K562 (cell line): ENCODE data around the gene NUP205. TPM values are rescaled to one million over a fixed set of nuclear protein-coding genes. Genes with fewer than 3 reads are reported as not detected.

Experiments used
- ATF7 ChIP-seq: fragments of 450-650 bp; IDR thresholded peaks from 2 replicates; pipeline ENCODE4 v1.7.1; 2014; ENCODE audit warnings: mild to moderate bottlenecking, moderate library complexity
- BACH1 ChIP-seq: fragments of 200-800 bp; sonication (Bioruptor generic); IDR thresholded peaks from 2 replicates; pipeline ENCODE4 v1.6.1; 2016; ENCODE audit warnings: missing genetic modification characterization, missing compliant biosample characterization
- E2F3 ChIP-seq: fragments of 250-450 bp; sonication (Bioruptor Pico); IDR thresholded peaks from 2 replicates; pipeline ENCODE4 v1.4.0; 2020; ENCODE audit warnings: mild to moderate bottlenecking
- HNRNPLL ChIP-seq: fragments of 200-400 bp; formaldehyde crosslinking; IDR thresholded peaks from 2 replicates; pipeline ENCODE4 v1.6.1; 2017; ENCODE audit warnings: low read length, low read depth, mild to moderate bottlenecking; ENCODE audit not compliant: poor library complexity, severe bottlenecking
- MIER1 ChIP-seq: fragments of 450-650 bp; IDR thresholded peaks from 2 replicates; pipeline ENCODE4 v1.6.1; 2016; ENCODE audit warnings: antibody characterized with exemption, mild to moderate bottlenecking, low read depth
- NUFIP1 ChIP-seq: fragments of 450-650 bp; IDR thresholded peaks from 2 replicates; pipeline ENCODE4 v1.6.1; 2018; ENCODE audit not compliant: partially characterized antibody
- POU5F1 ChIP-seq: fragments of 150-350 bp; IDR thresholded peaks from 2 replicates; pipeline ENCODE4 v1.6.1; 2014; ENCODE audit warnings: borderline replicate concordance, low read length, low read depth, mild to moderate bottlenecking; ENCODE audit not compliant: partially characterized antibody
- PYGO2 ChIP-seq: fragments of 450-650 bp; IDR thresholded peaks from 2 replicates; pipeline ENCODE4 v1.6.1; 2016; ENCODE audit warnings: mild to moderate bottlenecking, missing genetic modification characterization, moderate library complexity, missing compliant biosample characterization
- RB1 ChIP-seq: fragments of 450-650 bp; IDR thresholded peaks from 2 replicates; pipeline ENCODE4 v1.6.1; 2017; ENCODE audit warnings: low read depth, mild to moderate bottlenecking
- RBM34 ChIP-seq: fragments of 200-400 bp; formaldehyde crosslinking; IDR thresholded peaks from 2 replicates; pipeline ENCODE4 v1.6.1; 2018; ENCODE audit warnings: low read length, borderline replicate concordance; ENCODE audit not compliant: insufficient read depth
- THRAP3 ChIP-seq: fragments of 450-650 bp; IDR thresholded peaks from 2 replicates; pipeline ENCODE4 v1.6.1; 2016; ENCODE audit warnings: mild to moderate bottlenecking, inconsistent platforms, borderline replicate concordance
- YY1 ChIP-seq, 3 experiments: IDR thresholded peaks; 2 replicates each; pipeline ENCODE4 v1.6.1; 2011; ENCODE audit warnings: low read length in 2 of 3, mild to moderate bottlenecking in 2 of 3, moderate library complexity in 2 of 3, borderline replicate concordance in 1 of 3, control low read depth in 1 of 3, low read depth in 1 of 3; ENCODE audit not compliant: insufficient read depth in 3 of 3, insufficient replicate concordance in 2 of 3, control insufficient read depth in 1 of 3, insufficient read length in 1 of 3; ENCODE audit errors: extremely low read depth in 1 of 3
- ZKSCAN1 ChIP-seq: fragments of 150-350 bp; IDR thresholded peaks from 2 replicates; pipeline ENCODE4 v1.6.1; 2016; ENCODE audit warnings: low read depth, low read length
- ZNF165 ChIP-seq: fragments of 250-450 bp; sonication (Bioruptor Pico); IDR thresholded peaks from 2 replicates; pipeline ENCODE4 v1.4.0; 2020; ENCODE audit warnings: borderline replicate concordance
- ZNF354B ChIP-seq: fragments of 250-450 bp; sonication (Bioruptor Pico); IDR thresholded peaks from 2 replicates; pipeline ENCODE4 v1.4.0; 2020
- ZNF79 ChIP-seq: fragments of 250-450 bp; sonication (Bioruptor Pico); IDR thresholded peaks from 2 replicates; pipeline ENCODE4 v1.4.0; 2020; ENCODE audit warnings: low read depth, mild to moderate bottlenecking, moderate library complexity
- polyA plus RNA-seq, 8 experiments: library from polyadenylated mRNA; depleted of rRNA in 4 of 8; stranded (reverse) in 5 of 8; unstranded in 3 of 8; fragments of >200 nt; fragmentation: Nextera tagmentation in 2 of 8; fragmentation: Illumina TruSeq in 1 of 8; extraction: Ambion mirVana in 2 of 8; extraction: Trizol in 1 of 8; gene quantifications; 2 replicates each; pipeline versions ENCODE4 v1.2.1 to v1.2.3, GENCODE V29; 2011 to 2014; ENCODE audit warnings: inconsistent platforms in 1 of 8, missing spikeins in 1 of 8
- total RNA-seq, 7 experiments: library from RNA; depleted of rRNA in 6 of 7; stranded (reverse); fragments of >200 nt in 6 of 7; fragmentation: Illumina TruSeq in 2 of 7; extraction: Trizol in 2 of 7; gene quantifications; 2 replicates each; pipeline versions ENCODE4 v1.2.1 to v1.2.3, GENCODE V29; 2011 to 2021; ENCODE audit warnings: low replicate concordance in 1 of 7
- TF ChIP-seq, protein P1 (sequence below): fragments of 200-800 bp; sonication (Bioruptor generic); IDR thresholded peaks from 2 replicates; pipeline ENCODE4 v1.6.1; 2016; ENCODE audit warnings: missing genetic modification characterization, missing compliant biosample characterization
- TF ChIP-seq, protein P2 (sequence below): fragments of 450-650 bp; formaldehyde crosslinking; IDR thresholded peaks from 2 replicates; pipeline ENCODE4 v1.4.0; 2020; ENCODE audit warnings: mild to moderate bottlenecking, moderate library complexity
- TF ChIP-seq, protein P3 (sequence below): fragments of 450-650 bp; formaldehyde crosslinking; IDR thresholded peaks from 2 replicates; pipeline ENCODE4 v1.4.0; 2020; ENCODE audit warnings: mild to moderate bottlenecking, mixed read lengths

NUP205 gene
- total and polyA plus RNA-seq, 9 of the 15 experiments (the other 6 are each of a cell fraction or from before 2014, with no cell fraction given), result 101 to 282 (median 193) TPM

DNA sequence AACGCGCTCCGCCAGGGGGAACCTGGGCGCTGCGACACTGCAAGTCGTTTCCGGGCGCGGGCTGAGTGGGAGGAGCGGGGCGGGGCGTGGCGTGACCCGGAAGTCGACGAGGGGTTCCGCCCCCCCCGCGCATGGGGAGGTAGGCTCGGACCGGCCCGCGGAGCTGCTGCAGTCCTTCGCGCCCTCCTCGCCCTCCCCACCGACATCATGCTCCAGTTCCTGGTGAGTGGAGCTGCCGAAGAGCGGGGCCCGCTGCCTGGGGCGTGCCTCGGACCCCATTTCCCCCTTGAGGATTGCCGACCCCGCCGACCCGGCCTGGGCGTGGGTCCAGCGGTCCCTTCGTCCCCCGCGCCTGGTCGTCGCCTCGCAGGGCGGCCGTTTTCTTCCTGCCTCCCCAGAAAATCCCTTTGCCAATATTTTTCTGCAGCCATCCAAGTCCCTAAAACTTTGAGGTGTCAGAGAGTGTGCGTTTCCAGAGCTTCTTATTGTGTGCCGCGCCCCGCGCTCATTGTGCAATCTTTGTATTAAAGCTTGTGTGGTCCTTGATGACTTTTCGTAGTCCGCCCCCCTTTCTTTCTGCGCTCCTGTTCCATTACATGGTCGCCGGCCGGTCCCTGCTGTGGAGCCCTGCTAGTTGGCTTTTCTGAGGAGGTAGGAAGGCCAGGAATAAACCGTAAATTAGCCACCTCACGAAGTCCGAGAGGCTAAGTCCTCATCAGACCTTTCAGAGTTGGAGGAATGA is 104.8 kb downstream of the NUP205 start, which contains the start of gene STMP1 (continued):
- TF ChIP-seq, protein P1, sequence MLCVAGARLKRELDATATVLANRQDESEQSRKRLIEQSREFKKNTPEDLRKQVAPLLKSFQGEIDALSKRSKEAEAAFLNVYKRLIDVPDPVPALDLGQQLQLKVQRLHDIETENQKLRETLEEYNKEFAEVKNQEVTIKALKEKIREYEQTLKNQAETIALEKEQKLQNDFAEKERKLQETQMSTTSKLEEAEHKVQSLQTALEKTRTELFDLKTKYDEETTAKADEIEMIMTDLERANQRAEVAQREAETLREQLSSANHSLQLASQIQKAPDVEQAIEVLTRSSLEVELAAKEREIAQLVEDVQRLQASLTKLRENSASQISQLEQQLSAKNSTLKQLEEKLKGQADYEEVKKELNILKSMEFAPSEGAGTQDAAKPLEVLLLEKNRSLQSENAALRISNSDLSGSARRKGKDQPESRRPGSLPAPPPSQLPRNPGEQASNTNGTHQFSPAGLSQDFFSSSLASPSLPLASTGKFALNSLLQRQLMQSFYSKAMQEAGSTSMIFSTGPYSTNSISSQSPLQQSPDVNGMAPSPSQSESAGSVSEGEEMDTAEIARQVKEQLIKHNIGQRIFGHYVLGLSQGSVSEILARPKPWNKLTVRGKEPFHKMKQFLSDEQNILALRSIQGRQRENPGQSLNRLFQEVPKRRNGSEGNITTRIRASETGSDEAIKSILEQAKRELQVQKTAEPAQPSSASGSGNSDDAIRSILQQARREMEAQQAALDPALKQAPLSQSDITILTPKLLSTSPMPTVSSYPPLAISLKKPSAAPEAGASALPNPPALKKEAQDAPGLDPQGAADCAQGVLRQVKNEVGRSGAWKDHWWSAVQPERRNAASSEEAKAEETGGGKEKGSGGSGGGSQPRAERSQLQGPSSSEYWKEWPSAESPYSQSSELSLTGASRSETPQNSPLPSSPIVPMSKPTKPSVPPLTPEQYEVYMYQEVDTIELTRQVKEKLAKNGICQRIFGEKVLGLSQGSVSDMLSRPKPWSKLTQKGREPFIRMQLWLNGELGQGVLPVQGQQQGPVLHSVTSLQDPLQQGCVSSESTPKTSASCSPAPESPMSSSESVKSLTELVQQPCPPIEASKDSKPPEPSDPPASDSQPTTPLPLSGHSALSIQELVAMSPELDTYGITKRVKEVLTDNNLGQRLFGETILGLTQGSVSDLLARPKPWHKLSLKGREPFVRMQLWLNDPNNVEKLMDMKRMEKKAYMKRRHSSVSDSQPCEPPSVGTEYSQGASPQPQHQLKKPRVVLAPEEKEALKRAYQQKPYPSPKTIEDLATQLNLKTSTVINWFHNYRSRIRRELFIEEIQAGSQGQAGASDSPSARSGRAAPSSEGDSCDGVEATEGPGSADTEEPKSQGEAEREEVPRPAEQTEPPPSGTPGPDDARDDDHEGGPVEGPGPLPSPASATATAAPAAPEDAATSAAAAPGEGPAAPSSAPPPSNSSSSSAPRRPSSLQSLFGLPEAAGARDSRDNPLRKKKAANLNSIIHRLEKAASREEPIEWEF (CRISPR knock-in tag), result no peak
- TF ChIP-seq ATF7 (peak; percentile 88), E2F3 (CRISPR knock-in tag) (peak; percentile 86; the same call in 1 of the 2 replicates), ZNF79 (CRISPR knock-in tag) (no peak), BACH1 (no peak; the same call in 1 of the 2 replicates), RBM34 (peak; percentile 99; the same call in 1 of the 2 replicates), THRAP3 (no peak), NUFIP1 (no peak), PYGO2 (no peak; the same call in 1 of the 2 replicates), ZNF165 (CRISPR knock-in tag) (no peak), YY1 (IDR thresholded peaks at IDR 0.05; ENCODE audit: borderline replicate concordance in 1 of 3, control insufficient read depth in 1 of 3, extremely low read depth in 1 of 3, insufficient read depth in 3 of 3, insufficient read length in 1 of 3, insufficient replicate concordance in 2 of 3, low read depth in 1 of 3, low read length in 2 of 3) (peak in 2 of 3 experiments; percentile 81 to 84), HNRNPLL (peak; percentile 77), POU5F1 (peak; percentile 31), ZNF354B (no peak), MIER1 (0 out of 2 replicates have a peak, but pooled peaks have one; percentile 19), RB1 (peak; percentile 98), ZKSCAN1 (peak; percentile 69; the same call in 1 of the 2 replicates)
- TF ChIP-seq, protein P2, sequence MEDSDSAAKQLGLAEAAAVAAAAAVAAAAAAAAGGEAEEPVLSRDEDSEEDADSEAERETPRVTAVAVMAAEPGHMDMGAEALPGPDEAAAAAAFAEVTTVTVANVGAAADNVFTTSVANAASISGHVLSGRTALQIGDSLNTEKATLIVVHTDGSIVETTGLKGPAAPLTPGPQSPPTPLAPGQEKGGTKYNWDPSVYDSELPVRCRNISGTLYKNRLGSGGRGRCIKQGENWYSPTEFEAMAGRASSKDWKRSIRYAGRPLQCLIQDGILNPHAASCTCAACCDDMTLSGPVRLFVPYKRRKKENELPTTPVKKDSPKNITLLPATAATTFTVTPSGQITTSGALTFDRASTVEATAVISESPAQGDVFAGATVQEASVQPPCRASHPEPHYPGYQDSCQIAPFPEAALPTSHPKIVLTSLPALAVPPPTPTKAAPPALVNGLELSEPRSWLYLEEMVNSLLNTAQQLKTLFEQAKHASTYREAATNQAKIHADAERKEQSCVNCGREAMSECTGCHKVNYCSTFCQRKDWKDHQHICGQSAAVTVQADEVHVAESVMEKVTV (CRISPR knock-in tag), result peak; percentile 58; the same call in 1 of the 2 replicates
- TF ChIP-seq, protein P3, sequence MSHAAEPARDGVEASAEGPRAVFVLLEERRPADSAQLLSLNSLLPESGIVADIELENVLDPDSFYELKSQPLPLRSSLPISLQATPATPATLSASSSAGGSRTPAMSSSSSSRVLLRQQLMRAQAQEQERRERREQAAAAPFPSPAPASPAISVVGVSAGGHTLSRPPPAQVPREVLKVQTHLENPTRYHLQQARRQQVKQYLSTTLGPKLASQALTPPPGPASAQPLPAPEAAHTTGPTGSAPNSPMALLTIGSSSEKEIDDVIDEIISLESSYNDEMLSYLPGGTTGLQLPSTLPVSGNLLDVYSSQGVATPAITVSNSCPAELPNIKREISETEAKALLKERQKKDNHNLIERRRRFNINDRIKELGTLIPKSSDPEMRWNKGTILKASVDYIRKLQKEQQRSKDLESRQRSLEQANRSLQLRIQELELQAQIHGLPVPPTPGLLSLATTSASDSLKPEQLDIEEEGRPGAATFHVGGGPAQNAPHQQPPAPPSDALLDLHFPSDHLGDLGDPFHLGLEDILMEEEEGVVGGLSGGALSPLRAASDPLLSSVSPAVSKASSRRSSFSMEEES (CRISPR knock-in tag), result no peak
